Kidney tubule cell (primary cell): Measurements from ENCODE around the gene ASS1.

Source experiments
- DNase-seq: peaks from one replicate; pipeline ENCODE4 v3.0.0-alpha.2; 2018; ENCODE audit warnings: low spot score

ASS1 gene

DNA sequence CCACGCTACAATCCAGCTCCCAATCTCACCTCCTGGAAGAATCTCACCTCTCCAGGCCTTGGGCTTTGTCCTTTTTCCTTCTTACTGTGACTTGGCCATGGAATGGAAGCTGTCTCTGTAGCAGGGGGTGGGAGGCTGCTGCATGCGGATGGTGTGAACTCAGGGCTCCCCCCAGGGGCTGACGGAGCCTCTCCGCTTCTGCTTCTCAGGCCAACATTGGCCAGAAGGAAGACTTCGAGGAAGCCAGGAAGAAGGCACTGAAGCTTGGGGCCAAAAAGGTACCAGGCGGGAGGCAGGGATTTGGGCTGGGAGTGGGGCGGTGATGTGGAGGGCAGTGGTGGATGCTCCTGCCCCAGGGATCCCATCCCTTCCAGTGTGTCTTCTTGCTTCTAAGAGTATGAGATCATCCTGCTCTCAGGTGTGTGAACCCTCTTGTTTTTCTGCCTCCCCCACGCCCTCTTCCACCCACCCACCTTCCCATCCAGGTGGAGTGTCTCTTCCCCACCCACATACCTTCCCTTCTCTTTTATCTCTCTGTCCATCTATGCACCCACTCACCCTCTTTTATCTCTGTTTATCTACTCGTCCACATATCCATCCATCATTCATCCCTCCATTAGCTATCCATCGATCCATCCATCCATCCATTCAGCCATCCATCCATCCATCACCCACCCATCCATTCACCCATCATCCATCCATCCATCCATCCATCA lies 9.5 kb downstream of the ASS1 start:
- DNase-seq: no peak

DNA sequence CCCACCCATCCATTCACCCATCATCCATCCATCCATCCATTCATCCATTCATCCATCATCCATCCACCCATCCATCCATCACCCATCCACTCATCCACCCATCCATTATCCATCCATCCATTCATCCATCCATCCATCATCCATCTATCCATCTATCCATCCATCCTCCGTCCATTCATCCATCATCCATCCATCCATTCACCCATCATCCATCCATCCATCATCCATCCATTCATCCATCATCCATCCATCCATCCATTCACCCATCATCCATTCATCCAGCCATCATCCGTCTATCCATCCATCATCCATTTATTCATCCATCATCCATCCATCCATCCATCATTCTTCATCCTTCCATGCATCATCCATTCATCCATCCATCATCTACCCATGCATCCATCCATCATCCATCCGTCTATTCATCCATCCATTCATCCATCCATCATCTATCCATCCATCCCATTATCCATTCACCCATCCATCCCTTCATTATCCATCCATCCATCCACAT lies 10.1 kb downstream of the ASS1 start:
- no peak for DNase-seq

DNA sequence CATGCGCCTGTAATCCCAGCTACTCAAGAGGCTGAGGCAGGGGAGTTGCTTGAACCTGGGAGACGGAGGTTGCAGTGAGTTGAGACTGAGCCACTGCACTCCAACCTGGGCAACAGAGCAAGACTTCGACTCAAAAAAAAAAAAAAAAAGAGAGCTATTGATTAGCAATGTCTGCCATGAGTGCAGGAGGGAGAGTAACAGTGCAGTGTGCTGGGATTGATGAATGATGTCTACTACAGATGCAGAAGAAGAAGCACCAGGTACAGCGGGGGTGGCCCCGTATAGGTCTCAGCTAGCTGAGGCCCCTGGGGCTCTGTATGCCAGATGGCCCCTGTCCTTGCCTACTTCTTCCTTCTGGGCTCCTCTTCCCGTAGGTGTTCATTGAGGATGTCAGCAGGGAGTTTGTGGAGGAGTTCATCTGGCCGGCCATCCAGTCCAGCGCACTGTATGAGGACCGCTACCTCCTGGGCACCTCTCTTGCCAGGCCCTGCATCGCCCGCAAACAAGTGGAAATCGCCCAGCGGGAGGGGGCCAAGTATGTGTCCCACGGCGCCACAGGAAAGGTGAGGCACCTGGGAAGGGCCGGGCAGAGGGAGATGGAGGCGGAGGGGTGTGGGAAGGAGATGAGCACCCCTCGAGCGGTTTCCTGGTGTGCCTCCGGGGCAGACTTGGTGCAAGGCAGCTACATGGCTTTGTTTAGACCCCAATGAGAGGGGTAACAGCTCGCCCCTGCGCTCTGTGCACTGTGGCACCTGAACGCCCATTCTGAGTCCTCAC lies 13.5 kb downstream of the ASS1 start:
- no peak for DNase-seq

DNA sequence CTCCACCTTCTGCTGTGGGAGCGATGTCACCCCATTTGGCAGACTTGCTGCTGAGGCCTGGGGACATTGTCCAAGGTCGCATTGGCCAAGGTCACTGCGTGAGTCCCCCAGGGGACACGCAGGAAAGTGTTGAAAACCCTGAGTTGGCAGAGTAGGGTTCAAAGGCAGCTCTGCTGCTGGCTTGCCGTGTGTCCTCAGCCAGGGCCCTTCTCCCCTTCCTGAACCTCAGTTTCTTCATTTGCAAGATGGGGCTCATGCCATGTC lies 14.0 kb downstream of the ASS1 start:
- DNase-seq: no peak

DNA sequence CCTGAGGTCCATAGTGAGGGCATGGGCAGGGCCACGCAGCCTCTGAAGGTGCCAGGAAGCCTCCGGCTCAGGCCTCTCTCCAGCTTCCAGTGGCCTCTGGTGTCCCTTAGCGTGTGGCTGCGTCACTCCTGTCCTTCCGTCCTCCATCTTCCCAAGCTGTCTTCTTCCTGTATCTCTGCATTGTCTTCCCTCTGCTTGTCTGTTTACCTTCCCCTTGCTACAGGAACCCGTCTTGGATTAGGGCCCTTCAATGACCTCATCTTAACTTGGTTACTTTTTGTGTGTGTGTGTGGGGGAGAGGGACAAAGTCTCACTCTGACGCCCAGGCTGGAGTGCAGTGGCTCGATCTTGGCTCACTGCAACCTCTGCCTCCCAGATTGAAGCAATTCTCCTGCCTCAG lies 14.4 kb downstream of the ASS1 start:
- DNase-seq: no peak

DNA sequence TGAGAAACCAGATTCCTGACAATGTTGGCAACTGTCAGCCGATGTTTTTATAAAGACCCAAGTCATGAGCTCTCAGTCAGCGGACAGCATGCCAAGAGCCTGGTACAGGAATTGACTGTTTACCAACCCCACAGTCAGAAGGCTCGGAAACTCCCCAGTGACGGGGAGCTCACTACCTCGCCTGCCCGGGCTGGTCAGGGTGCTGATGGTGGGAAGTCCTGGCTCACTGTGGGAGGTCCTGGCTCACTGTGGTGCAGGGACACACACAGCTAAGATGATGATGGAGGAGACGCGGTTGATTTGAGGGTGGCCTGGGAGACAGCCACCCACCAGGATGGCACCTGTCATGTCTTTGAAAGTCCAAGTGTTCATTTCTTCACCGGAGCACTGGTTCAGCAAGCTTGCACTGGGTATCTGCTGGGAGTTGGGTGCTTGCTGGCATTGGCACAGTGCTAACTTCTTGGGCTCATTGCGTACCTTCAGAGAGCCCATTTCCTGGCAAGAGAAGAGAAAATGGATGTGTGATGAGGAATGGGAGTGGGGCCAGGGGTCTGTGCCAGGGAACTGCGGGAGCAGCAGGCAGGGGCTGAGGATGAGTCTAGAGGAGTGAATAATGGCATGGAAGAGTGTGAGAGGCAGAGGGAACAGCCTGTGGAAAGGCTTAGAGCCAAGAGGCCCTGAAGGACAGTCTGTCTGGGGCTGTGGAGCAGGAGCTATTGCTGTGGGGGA lies 15.3 kb downstream of the ASS1 start:
- DNase-seq: no peak

DNA sequence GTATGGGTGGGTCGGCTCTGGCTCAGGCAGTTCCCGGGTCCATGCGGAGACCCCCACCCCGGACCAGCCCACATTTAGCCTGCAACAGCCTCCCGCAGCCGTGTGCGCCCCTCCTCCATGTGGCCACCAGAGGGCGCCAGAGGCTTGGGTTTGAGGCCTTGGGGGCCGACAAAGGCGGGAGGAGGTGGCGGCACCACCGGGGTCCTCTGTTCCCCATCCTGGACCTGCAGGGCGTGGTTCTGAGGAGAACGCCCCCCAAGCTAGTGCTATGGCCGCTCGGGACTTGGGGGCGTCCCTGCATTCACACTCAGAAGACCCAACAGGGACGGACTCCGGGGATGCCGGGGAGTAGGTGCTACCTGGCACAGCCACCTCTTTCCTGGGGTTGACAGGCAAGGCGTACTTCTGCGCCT lies 16.5 kb downstream of the ASS1 start:
- DNase-seq: peak; percentile 39

DNA sequence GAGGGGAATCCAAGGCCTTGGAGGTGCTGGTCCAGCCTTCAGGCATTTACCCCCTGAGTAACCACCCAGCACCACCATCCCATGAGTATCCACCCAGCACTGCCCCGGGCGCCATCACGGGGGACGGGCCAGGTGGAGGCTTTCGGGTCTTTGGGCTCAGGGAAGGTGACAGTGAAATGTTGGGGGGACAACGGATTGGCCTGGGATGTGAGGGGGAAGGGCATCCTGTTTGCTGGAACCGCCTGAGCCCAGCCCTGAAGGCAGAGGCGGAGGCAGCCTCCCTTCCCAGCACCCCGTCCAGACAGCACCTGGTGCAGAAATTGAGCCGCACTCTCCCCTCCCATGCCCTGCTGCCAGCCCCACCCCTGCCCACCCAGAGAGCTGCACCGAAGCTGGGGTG lies 17.0 kb downstream of the ASS1 start:
- no peak for DNase-seq

DNA sequence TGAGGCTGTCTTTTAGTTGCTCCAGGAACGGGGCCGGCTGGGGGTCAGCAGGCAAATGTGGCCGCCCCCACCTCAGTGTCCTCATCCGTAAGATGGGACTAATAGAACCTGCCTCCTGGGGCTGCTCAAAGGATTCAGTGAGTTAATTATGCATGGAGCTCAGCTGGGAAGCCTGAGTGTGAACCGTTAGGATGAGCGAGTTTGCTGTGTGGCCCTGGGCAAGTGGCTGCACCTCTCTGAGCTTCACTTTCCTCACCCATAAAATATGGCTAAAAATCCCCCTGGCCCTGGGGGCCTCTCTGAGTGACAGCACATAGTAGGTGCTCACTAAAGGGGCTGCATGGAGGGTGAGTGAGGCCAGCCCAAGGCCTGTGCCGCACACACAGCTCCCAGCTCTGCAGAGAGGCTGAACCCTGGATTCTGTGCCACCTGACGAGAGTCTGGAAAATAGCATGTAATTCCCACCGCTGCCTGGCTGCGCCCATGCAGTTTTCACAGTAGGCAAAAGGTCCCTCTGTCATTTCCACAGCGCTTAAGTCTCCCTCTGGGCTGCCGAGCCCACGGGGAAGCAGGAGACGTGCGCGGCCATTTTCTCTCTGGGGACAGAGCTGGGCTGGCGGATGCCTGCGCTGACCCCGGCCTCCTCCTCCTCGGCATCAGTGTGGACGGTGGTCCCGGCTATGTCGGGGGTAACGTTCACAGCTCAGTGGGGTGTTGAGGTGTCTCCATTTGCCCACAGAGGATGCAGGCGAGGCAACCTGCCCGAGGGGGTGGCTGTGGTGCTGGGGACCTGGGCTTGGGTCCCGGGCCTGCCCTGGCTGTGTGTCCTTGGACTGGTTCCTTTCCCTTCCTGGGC lies 18.2 kb downstream of the ASS1 start:
- no peak for DNase-seq

DNA sequence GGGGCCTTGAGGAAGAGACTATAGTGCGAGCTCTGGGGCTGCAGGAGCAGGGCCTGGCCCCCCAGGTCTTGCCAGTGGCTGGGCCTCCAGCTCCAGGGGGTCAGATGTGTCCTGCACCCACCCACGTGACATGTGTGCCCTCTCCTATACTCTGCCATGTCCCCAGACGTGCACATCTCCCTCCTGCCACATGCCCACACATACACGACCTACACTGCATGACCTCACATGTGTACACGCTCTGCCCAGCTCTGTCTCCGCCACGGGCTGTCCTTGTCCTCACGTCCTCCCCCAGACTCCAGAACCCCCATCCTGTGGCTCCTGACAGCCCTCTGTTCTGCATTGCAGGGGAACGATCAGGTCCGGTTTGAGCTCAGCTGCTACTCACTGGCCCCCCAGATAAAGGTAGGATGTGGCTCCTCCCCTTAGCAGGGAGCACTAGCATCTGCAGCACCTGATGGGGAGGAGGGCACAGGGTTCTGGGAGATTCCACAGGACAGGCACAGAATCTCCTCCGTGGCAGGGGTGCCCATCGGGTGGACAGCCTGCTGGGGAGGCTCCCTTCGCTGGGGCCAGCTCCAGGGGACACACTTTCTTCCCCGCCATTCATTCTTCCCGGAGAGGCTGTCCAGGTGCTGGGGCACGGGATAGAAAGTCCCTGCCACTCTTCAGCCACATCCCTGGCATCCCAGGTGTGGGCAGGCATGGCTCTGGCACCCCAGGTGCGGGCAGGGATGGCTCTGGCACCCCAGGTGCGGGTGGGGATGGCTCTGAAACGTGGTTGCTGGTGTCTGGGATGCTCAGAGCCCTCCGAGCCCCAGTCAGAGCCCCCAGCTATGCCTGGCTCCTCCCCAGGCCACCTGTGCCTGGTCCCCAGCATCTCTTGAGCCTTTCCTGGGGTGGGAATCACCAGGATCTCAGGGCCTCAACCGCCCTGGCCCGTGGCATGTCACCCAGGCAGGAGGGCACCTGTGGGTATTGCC lies 19.3 kb downstream of the ASS1 start:
- no peak for DNase-seq

DNA sequence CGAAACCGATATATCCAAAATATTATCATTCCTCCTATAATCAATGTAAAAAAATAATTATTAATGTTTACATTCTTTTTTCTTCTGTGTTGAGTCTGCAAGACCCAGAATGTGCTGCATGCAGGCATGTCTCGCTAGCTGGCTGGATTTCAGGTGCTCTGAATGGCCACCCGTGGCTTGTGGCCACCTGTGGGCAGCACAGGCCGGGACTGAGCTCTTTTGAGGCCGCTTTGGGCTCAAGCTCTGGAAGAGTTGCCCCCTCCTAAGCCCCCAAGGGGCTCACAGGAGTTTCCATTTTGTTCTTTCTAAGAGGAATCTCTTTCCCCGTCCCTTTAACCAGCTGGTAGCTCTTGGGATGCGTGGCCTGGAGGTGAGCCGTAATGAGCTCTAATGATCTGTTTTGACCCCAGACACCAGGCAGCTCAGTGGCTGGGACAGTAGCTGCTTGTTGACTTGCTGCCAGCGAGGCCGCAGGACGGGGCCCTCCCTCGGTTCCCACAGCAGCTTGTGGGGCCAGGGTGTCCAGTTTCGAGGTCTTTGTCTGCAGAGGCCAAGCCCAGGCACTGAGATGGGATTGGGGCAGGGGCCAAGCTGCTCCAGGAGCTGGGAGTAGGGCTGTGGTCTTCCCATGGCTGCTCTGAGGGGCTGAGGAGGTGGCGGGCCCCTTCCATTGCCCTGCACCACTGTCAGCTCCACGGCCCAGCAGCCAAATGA lies 20.8 kb downstream of the ASS1 start:
- no peak for DNase-seq

DNA sequence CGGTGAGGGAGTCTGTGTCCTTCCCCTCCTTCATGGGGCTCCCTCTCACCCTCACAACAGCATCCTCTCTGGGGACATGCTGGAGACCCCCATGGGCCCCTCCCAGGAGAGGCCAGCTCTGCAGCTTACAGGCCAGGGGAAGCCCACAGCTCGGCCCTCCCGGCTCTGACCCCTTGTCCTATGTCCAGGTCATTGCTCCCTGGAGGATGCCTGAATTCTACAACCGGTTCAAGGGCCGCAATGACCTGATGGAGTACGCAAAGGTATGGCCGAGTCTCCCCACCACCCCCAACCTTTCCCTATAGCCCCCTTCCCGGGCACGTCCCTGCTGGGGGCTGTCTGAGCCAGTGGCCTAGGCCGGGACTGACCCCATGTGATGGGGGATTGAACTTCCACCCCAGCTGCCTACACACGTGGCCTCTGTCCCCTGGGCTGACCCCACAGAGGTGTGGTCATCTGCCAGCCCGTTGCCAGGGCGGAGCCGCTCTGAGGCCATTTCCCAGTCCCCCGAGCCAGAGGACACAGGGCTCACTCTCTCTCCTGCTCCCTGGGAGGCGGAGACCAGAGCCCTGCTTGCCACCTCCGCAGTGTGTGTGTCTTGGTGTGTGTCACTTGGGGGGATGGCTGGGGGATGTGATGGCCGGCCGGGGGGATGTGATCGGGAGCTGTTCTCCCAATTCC lies 21.9 kb downstream of the ASS1 start:
- no peak for DNase-seq

DNA sequence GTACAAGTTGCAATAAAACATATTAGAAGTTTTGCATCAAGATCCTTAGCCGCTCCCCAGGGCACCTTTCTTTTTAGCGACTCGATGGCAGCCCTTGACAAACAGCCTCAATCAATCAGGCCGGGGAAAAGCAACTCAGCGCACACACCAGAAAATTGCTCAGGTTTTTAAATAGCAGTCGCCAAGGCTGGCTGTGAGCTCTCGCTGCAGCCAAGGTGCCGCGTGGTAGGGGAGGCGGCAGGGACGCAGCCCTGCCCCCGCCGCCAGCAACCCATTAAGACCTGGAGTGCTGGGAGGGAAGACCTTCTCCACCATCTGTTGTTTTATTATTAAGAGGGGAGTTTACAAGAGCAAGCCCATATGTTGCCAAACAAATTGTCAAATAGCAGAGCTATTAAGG lies 22.6 kb downstream of the ASS1 start:
- DNase-seq: no peak

DNA sequence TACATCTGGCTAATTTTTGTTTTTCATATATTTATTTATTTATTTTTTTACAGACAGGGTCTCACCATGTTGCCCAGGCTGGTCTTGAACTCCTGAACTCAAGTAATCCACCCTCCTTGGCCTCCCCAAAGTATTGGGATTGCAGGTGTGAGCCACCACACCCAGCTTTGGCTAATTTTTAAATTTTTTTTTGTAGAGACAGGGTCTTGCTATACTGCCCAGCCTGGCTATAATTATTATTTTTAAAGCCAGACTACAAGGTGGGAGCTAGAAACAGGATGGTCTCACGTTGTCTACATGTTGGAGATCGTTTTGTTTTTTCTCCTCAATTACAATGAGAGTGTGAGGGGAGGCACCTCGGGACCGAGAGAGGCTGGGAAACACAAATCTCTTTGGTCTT lies 23.8 kb downstream of the ASS1 start:
- DNase-seq: no peak

DNA sequence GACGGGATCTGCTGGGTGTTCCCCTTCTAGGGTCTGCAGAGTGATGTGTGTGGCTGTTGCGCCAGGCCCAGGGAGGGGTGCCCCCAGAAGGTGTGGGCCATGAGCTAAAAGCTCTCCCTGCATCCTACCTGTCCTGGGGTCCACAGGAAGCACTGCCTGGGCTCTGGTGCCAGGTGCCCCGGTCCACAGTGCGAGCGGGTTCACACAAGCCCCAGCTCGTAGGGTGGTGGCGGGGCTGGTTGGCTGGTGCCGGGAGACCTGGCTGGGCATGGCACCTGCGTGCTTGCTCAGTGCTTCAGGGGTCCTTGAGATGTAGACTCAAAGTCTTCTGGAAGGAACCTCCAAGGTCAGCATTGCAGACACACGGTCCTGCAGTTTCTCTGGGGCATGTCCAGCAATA lies 25.5 kb downstream of the ASS1 start:
- no peak for DNase-seq

DNA sequence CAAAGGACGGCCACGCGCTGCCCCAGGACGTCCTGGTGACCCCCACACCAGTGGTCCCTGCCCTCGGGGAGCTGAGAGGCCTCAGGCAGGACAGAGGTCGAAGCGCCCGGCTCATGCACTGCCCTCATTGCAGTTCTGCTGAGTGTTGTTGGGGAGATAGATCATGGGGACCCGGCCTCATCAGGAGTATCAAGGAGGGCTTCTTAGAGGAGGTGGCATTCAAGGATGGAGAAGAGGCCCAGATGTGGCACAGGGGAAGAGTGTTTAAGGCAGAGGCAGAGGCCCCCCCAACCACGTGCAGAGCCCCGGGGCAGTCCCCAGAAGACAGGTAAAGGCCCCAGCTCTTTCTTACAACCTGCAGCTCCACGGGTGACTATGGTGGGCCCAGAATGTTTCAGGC lies 26.2 kb downstream of the ASS1 start:
- DNase-seq: no peak

DNA sequence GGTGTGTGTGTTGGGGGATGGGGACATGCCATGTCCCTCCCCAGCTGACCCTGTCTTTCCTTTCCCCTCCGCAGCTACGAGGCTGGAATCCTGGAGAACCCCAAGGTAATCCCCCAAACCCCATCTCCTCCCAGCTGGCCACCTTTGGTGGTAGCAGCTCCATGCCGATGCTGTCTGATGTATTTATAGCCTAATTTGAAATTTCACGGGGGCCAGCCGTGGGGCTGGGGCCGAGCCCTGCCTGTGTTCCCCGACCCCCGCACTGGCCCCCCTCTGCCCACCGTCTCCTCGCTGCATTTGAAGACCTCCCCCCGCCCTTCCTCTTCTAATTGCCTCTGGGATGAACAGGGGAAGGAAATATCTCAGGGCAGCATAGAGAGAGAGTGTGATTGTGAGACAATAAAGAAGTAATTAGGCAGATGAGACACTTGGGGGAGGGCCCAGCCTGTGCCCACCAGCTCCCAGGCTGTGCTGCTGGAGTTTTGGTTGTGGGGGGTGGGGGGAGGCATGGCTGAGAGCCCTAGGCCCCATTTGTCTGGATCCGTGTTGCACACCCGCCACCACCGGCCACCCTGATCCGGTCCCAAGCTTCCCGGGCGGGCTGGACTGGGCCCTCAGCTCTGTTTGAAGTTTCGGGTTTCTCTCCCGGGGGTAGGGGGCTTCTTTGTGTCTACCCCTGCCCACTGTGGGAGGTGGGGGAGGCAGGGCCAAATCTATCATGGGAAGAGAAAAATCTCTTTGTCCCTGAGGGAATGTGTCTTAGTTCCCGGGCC lies 26.8 kb downstream of the ASS1 start:
- no peak for DNase-seq

DNA sequence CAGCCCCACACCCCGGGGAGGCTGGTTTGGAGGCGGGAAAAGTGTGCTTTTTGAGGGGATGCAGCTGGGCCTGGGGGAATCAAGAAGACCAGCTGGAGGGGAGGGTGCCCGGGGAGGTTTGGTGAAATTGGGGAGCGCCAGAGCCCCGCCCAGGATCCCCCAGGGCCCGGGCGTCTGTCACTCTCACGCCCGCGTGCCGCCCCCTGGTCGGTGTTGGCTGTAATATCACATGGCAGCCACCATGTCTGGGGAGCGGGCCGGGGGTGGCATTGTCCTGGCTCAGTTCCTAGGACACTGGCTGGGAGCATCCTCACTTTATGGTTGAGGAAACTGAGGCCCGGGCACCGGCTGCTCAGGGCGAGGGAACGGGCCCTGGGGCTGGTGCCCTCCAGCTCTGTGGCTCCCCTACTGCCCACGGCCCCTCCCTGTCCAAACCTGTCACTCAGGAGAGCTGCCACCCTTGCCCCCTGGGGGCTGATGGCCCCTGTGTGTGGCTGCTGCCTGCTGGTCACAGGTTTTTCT lies 27.5 kb downstream of the ASS1 start:
- no peak for DNase-seq

DNA sequence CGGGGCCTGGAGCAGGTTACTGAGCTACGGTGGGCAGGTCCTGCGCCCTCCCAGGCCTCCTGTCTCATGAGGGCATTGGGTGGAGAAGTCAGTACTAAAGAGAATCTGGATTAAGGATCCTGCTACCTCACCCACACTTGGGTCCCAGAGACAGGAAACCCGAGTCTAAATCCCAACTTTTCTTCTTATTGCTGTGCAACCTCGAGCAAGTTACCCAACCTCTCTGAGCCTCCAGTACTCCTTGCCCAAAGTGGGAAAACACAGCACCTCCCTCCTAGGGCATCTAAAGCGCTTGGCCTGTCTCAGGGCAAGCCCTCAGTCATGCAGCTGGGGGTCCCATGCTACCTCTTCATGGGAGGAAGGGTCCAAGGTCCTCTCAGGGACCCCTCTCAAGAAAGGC lies 28.2 kb downstream of the ASS1 start:
- no peak for DNase-seq
